GM06990 (cell line): Measurements from ENCODE around the gene ALK.

Experiments
- DNase-seq: peaks from one replicate; pipeline ENCODE4 v3.0.0-alpha.2; 2011; ENCODE audit not compliant: insufficient read length; ENCODE audit errors: extremely low read depth
- H3K27me3 ChIP-seq: replicated peaks from 2 replicates; pipeline ENCODE4 v1.6.0; 2011; ENCODE audit warnings: low read length; ENCODE audit not compliant: control insufficient read depth, insufficient read depth
- H3K36me3 ChIP-seq: 2 replicates; pipeline ENCODE4 v1.5.1; 2011; ENCODE audit warnings: low read length; ENCODE audit not compliant: control insufficient read depth, insufficient read depth
- H3K4me3 ChIP-seq: replicated peaks from 2 replicates; pipeline ENCODE4 v1.5.1; 2011; ENCODE audit warnings: low read depth, mild to moderate bottlenecking, control low read depth, low read length
- CTCF ChIP-seq: IDR thresholded peaks from 2 replicates; pipeline ENCODE4 v1.5.1; 2011; ENCODE audit warnings: low read length, control low read depth, mild to moderate bottlenecking, inconsistent platforms; ENCODE audit not compliant: insufficient read depth, poor library complexity, severe bottlenecking

The ALK gene

GRCh38 chr2:29206941-29207340 is 714.4 kb downstream of the ALK start:
- Histone ChIP-seq H3K4me3 (no peak overlapping the region), H3K36me3 (no peaks in the 10 kb centered on the region; the same call in 1 of the 2 replicates), H3K27me3 (no peaks in the 10 kb centered on the region)
- DNase-seq: no peak
- no peak for TF ChIP-seq CTCF

GRCh38 chr2:29202819-29203495 is 718.4 kb downstream of the ALK start:
- no peak for DNase-seq
- no peak for TF ChIP-seq CTCF
- no peaks in the 10 kb centered on the region for H3K36me3 ChIP-seq
- H3K27me3 ChIP-seq: no peaks in the 10 kb centered on the region
- no peak overlapping the region for H3K4me3 ChIP-seq

- no peak for TF ChIP-seq CTCF
- Histone ChIP-seq H3K36me3 (no peaks in the 10 kb centered on the region), H3K4me3 (no peak overlapping the region), H3K27me3 (no peaks in the 10 kb centered on the region)
- no peak for DNase-seq
Observed at GRCh38 chr2:29201979-29202378, 719.4 kb downstream of the ALK start.

GRCh38 chr2:29196792-29197788 is 724.3 kb downstream of the ALK start:
- H3K27me3 ChIP-seq: no peaks in the 10 kb centered on the region
- DNase-seq: peak; percentile 15
- H3K36me3 ChIP-seq: no peaks in the 10 kb centered on the region
- H3K4me3 ChIP-seq: no peak overlapping the region
- TF ChIP-seq CTCF: peak; percentile 83

- no peak overlapping the region for H3K4me3 ChIP-seq
- DNase-seq: no peak
- no peaks in the 10 kb centered on the region for H3K36me3 ChIP-seq
- no peaks in the 10 kb centered on the region for H3K27me3 ChIP-seq
- TF ChIP-seq CTCF: no peak
Observed at GRCh38 chr2:29195796-29196195, 725.6 kb downstream of the ALK start.
